Neural cell (in vitro differentiated cells): ENCODE results near the gene ALOX5. TPM values are rescaled to one million over a fixed set of nuclear protein-coding genes. Genes with fewer than 3 reads are reported as not detected.

Experiments used
- H2AFZ ChIP-seq: fragments of 200-600, 300-800 bp; sonication (generic), shearing (Covaris generic); 2 replicates; pipeline ENCODE4 v1.6.0; 2014; ENCODE audit warnings: low read depth, mild to moderate bottlenecking, antibody characterized with exemption, low read length, moderate library complexity
- H3F3A ChIP-seq: fragments of 200-600 bp; shearing (Covaris generic); 2 replicates; pipeline ENCODE4 v1.6.1; 2016; ENCODE audit warnings: mild to moderate bottlenecking, moderate library complexity, mixed read lengths, antibody characterized with exemption, low read length; ENCODE audit not compliant: insufficient read depth, poor library complexity, severe bottlenecking
- H3K27ac ChIP-seq: fragments of 200-600, 300-800 bp; sonication (generic), shearing (Covaris generic); 2 replicates; pipeline ENCODE4 v1.5.1; 2014; ENCODE audit warnings: mild to moderate bottlenecking, low read length, moderate library complexity
- H3K27me3 ChIP-seq: fragments of 300-800, 200-600 bp; sonication (generic), shearing (Covaris generic); 2 replicates; pipeline ENCODE4 v1.6.0; 2014; ENCODE audit warnings: mild to moderate bottlenecking, low read depth, low read length, moderate library complexity; ENCODE audit not compliant: insufficient read depth
- H3K36me3 ChIP-seq: fragments of 300-800, 200-600 bp; sonication (generic), shearing (Covaris generic); 2 replicates; pipeline ENCODE4 v1.5.1; 2014; ENCODE audit warnings: mild to moderate bottlenecking, antibody characterized with exemption, low read length, moderate library complexity; ENCODE audit not compliant: insufficient read depth
- H3K4me2 ChIP-seq: fragments of 300-800, 200-600 bp; sonication (generic), shearing (Covaris generic); 2 replicates; pipeline ENCODE4 v1.6.0; 2014; ENCODE audit warnings: mild to moderate bottlenecking, low read length
- H3K4me3 ChIP-seq: fragments of 300-800, 200-600 bp; sonication (generic), shearing (Covaris generic); 2 replicates; pipeline ENCODE4 v1.5.1; 2014; ENCODE audit warnings: mild to moderate bottlenecking, low read length, moderate library complexity
- H3K79me2 ChIP-seq: fragments of 200-600 bp; shearing (Covaris generic); replicated peaks from 2 replicates; pipeline ENCODE4 v1.6.0; 2014; ENCODE audit warnings: mild to moderate bottlenecking, low read length, moderate library complexity; ENCODE audit not compliant: insufficient read depth
- H3K9ac ChIP-seq: fragments of 300-800, 200-600 bp; sonication (generic), shearing (Covaris generic); 2 replicates; pipeline ENCODE4 v1.6.1; 2016; ENCODE audit warnings: mild to moderate bottlenecking, low read length, mixed read lengths
- H3K9me2 ChIP-seq: fragments of 200-600 bp; shearing (Covaris generic); 2 replicates; pipeline ENCODE4 v1.6.1; 2016; ENCODE audit warnings: mild to moderate bottlenecking, low read length, mixed read lengths; ENCODE audit not compliant: insufficient read depth
- H3K9me3 ChIP-seq: fragments of 200-600, 300-800 bp; sonication (generic), shearing (Covaris generic); 2 replicates; pipeline ENCODE4 v1.6.1; 2016; ENCODE audit warnings: mild to moderate bottlenecking, mixed run types, low read length, moderate library complexity, mixed read lengths
- H4K20me1 ChIP-seq: fragments of 200-600 bp; shearing (Covaris generic); 2 replicates; pipeline ENCODE4 v1.6.1; 2016; ENCODE audit warnings: mild to moderate bottlenecking, mixed run types; ENCODE audit not compliant: insufficient read depth
- EP300 ChIP-seq: fragments of 450-650 bp; conservative IDR thresholded peaks from 2 replicates; pipeline ENCODE4 v1.6.1; 2014; ENCODE audit warnings: antibody characterized with exemption, mild to moderate bottlenecking, moderate library complexity; ENCODE audit not compliant: poor library complexity, severe bottlenecking
- EZH2 ChIP-seq: fragments of 200-600, 300-800 bp; shearing (Covaris generic), sonication (generic); IDR thresholded peaks from 2 replicates; pipeline ENCODE4 v1.6.1; 2014; ENCODE audit warnings: antibody characterized with exemption, low read length, borderline replicate concordance, mild to moderate bottlenecking; ENCODE audit not compliant: insufficient read depth, poor library complexity, severe bottlenecking
- MXI1 ChIP-seq: fragments of 450-650 bp; conservative IDR thresholded peaks from 2 replicates; pipeline ENCODE4 v1.6.1; 2014; ENCODE audit warnings: antibody characterized with exemption, mild to moderate bottlenecking; ENCODE audit not compliant: poor library complexity, severe bottlenecking
- POLR2AphosphoS5 ChIP-seq: IDR thresholded peaks from 2 replicates; pipeline ENCODE4 v1.6.1; 2012
- RAD21 ChIP-seq: fragments of 450-650 bp; conservative IDR thresholded peaks from 2 replicates; pipeline ENCODE4 v1.6.1; 2014; ENCODE audit warnings: antibody characterized with exemption, mild to moderate bottlenecking, moderate library complexity
- SMC3 ChIP-seq: fragments of 450-650 bp; conservative IDR thresholded peaks from 2 replicates; pipeline ENCODE4 v1.6.1; 2014; ENCODE audit warnings: antibody characterized with exemption, mild to moderate bottlenecking, moderate library complexity; ENCODE audit not compliant: poor library complexity
- TAF1 ChIP-seq: IDR thresholded peaks from 2 replicates; pipeline ENCODE4 v1.6.1; 2012; ENCODE audit warnings: low read depth
- polyA plus RNA-seq: library from polyadenylated mRNA; depleted of rRNA; stranded (reverse); fragments of >200 nt; gene quantifications from 2 replicates; pipeline ENCODE4 v1.2.3, GENCODE V29; 2014
- TF ChIP-seq, protein P1 (sequence below): fragments of 450-650 bp; IDR thresholded peaks from 2 replicates; pipeline ENCODE4 v1.5.1; 2014; ENCODE audit warnings: antibody characterized with exemption, mild to moderate bottlenecking, moderate library complexity; ENCODE audit not compliant: poor library complexity, severe bottlenecking
- TF ChIP-seq, protein P2 (sequence below): IDR thresholded peaks from 2 replicates; pipeline ENCODE4 v1.6.1; 2012; ENCODE audit warnings: borderline replicate concordance

ALOX5 gene
- polyA plus RNA-seq, 1 donor from 2014 or later: not detected

DNA sequence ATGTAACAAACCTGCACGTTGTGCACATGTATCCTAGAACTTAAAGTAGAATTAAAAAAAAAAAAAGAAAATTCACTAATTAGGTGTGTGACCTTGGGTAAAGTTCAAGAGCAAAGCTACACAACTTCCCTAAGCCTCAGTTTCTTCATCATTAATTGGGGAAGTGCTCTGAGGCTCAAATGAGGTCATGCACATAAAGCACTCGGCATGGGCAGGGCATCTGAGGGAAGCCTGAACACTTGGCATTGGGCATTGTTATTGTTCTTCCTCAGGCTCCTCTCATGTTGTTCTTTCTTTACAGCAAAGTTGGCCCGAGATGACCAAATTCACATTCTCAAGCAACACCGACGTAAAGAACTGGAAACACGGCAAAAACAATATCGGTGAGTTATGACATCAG lies 21.5 kb downstream of the ALOX5 start:
- no peak overlapping the region for H3K27ac ChIP-seq
- H3K79me2 ChIP-seq: no peaks in the 10 kb centered on the region
- no peak overlapping the region for H3K9ac ChIP-seq
- H3F3A ChIP-seq: no peaks in the 10 kb centered on the region
- H3K9me3 ChIP-seq: no peaks in the 10 kb centered on the region
- H4K20me1 ChIP-seq: no peaks in the 10 kb centered on the region
- H3K27me3 ChIP-seq: no peaks in the 10 kb centered on the region
- no peak overlapping the region for H2AFZ ChIP-seq
- H3K4me3 ChIP-seq: no peak overlapping the region
- no peaks in the 10 kb centered on the region for H3K9me2 ChIP-seq
- H3K4me2 ChIP-seq: no peak overlapping the region
- no peaks in the 10 kb centered on the region for H3K36me3 ChIP-seq
- TF ChIP-seq EZH2: no peak
- TF ChIP-seq, protein P1, sequence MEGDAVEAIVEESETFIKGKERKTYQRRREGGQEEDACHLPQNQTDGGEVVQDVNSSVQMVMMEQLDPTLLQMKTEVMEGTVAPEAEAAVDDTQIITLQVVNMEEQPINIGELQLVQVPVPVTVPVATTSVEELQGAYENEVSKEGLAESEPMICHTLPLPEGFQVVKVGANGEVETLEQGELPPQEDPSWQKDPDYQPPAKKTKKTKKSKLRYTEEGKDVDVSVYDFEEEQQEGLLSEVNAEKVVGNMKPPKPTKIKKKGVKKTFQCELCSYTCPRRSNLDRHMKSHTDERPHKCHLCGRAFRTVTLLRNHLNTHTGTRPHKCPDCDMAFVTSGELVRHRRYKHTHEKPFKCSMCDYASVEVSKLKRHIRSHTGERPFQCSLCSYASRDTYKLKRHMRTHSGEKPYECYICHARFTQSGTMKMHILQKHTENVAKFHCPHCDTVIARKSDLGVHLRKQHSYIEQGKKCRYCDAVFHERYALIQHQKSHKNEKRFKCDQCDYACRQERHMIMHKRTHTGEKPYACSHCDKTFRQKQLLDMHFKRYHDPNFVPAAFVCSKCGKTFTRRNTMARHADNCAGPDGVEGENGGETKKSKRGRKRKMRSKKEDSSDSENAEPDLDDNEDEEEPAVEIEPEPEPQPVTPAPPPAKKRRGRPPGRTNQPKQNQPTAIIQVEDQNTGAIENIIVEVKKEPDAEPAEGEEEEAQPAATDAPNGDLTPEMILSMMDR: no peak
- TF ChIP-seq, protein P2, sequence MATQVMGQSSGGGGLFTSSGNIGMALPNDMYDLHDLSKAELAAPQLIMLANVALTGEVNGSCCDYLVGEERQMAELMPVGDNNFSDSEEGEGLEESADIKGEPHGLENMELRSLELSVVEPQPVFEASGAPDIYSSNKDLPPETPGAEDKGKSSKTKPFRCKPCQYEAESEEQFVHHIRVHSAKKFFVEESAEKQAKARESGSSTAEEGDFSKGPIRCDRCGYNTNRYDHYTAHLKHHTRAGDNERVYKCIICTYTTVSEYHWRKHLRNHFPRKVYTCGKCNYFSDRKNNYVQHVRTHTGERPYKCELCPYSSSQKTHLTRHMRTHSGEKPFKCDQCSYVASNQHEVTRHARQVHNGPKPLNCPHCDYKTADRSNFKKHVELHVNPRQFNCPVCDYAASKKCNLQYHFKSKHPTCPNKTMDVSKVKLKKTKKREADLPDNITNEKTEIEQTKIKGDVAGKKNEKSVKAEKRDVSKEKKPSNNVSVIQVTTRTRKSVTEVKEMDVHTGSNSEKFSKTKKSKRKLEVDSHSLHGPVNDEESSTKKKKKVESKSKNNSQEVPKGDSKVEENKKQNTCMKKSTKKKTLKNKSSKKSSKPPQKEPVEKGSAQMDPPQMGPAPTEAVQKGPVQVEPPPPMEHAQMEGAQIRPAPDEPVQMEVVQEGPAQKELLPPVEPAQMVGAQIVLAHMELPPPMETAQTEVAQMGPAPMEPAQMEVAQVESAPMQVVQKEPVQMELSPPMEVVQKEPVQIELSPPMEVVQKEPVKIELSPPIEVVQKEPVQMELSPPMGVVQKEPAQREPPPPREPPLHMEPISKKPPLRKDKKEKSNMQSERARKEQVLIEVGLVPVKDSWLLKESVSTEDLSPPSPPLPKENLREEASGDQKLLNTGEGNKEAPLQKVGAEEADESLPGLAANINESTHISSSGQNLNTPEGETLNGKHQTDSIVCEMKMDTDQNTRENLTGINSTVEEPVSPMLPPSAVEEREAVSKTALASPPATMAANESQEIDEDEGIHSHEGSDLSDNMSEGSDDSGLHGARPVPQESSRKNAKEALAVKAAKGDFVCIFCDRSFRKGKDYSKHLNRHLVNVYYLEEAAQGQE: no peak
- no peak for TF ChIP-seq SMC3
- no peak for TF ChIP-seq RAD21
- TF ChIP-seq TAF1: no peak
- TF ChIP-seq MXI1: no peak
- TF ChIP-seq POLR2AphosphoS5: no peak

DNA sequence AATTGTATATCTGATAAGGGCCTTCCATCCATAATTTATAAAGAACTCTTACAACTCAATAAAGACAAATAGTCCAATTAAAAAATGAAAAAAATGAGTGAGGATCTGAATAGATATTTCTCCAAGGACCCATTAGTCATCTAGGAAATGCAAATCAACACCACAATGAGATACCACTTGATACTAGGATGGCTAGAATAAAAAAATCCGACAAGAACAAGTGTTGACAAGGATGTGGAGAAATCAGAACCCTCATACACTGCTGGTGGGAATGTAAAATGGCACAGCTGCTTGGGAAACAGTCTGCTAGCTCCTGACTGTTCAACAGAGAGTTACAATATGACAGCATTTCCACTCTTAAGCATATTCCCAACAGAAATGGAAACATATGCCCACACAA lies 24.6 kb downstream of the ALOX5 start:
- Histone ChIP-seq H3K36me3 (no peaks in the 10 kb centered on the region), H4K20me1 (no peaks in the 10 kb centered on the region), H3K79me2 (no peaks in the 10 kb centered on the region), H3K27me3 (no peaks in the 10 kb centered on the region), H2AFZ (no peak overlapping the region), H3K9ac (no peak overlapping the region), H3K27ac (no peak overlapping the region), H3K4me2 (no peak overlapping the region), H3K4me3 (no peak overlapping the region), H3K9me3 (no peaks in the 10 kb centered on the region), H3F3A (no peaks in the 10 kb centered on the region), H3K9me2 (no peaks in the 10 kb centered on the region)
- TF ChIP-seq, protein P2: no peak
- TF ChIP-seq POLR2AphosphoS5 (no peak), MXI1 (no peak), RAD21 (no peak), EP300 (no peak), SMC3 (no peak), EZH2 (no peak), TAF1 (no peak)
- TF ChIP-seq, protein P1: no peak
